Body of pancreas (tissue), 4 donors: ENCODE results near the gene CLDN14. TPM values are rescaled to one million over a fixed set of nuclear protein-coding genes. Genes with fewer than 3 reads are reported as not detected.

Source experiments
- ATAC-seq: fragments of 150-250 bp; one replicate; pipeline ENCODE4 v1.9.1; 2016
- DNase-seq, 4 donors: peaks; one replicate each; pipeline ENCODE4 v3.0.0-alpha.2; 2019
- H3K27ac ChIP-seq, 4 donors: fragments of 200-600 bp; sonication (generic); 1 replicate in 3 of 4; 2 replicates in 1 of 4; pipeline versions ENCODE4 v1.5.1 to v1.6.1; 2016 to 2019; ENCODE audit warnings: mild to moderate bottlenecking in 1 of 4, mixed read lengths in 1 of 4, moderate library complexity in 1 of 4
- H3K27me3 ChIP-seq, 2 donors: fragments of 200-600 bp; sonication (generic); one replicate each; pipeline ENCODE4 v1.6.0; 2016; ENCODE audit warnings: mild to moderate bottlenecking in 1 of 2
- H3K36me3 ChIP-seq, 2 donors: fragments of 200-600 bp; sonication (generic); replicated peaks in 1 of 2; 2 replicates each; pipeline ENCODE4 v1.5.1; 2016; ENCODE audit warnings: low read depth in 2 of 2; ENCODE audit not compliant: insufficient read depth in 1 of 2
- H3K4me1 ChIP-seq: fragments of 200-600 bp; sonication (generic); one replicate; pipeline ENCODE4 v1.6.0; 2016
- H3K4me3 ChIP-seq, 2 donors: fragments of 200-600 bp; sonication (generic); 1 replicate in 1 of 2; 2 replicates in 1 of 2; pipeline ENCODE4 v1.5.1; 2016 to 2019
- H3K9me3 ChIP-seq, 3 donors: fragments of 200-600 bp; sonication (generic); 1 replicate in 2 of 3; 2 replicates in 1 of 3; pipeline ENCODE4 v1.5.1; 2016
- CTCF ChIP-seq, 7 experiments: fragments of 450-650 bp in 4 of 7; fragments of 200-600 bp in 3 of 7; sonication (generic) in 3 of 7; IDR thresholded peaks; one replicate each; pipeline ENCODE4 v1.5.1; 2016 to 2019; ENCODE audit warnings: antibody characterized with exemption in 7 of 7
- POLR2A ChIP-seq, 3 donors: fragments of 450-650 bp; IDR thresholded peaks; one replicate each; pipeline ENCODE4 v1.6.1; 2016; ENCODE audit warnings: antibody characterized with exemption in 3 of 3, mild to moderate bottlenecking in 2 of 3
- WGBS, 2 donors: methylation state at CpG; one replicate each; pipeline ENCODE4 v1.1.5; 2017; 5-methylcytosine and 5-hydroxymethylcytosine counted together
- intact Hi-C: fragments of 100-400 bp; cut with DNase I; formaldehyde crosslinking; loops from one replicate; pipeline ENCODE4 v1.15.1; 2023
- total RNA-seq, 2 donors: library from RNA; depleted of rRNA; stranded (reverse); fragments of >200 nt; gene quantifications; one replicate each; pipeline ENCODE4 v1.1.0, GENCODE V29; 2016

The CLDN14 gene
- total RNA-seq, 2 donors from 2014 or later = 0.26 TPM; not detected in 1

GRCh38 chr21:36482181-36482580 is 2.3 kb upstream of the CLDN14 start:
- ATAC-seq (no peak), DNase-seq (no peak)
- Histone ChIP-seq H3K36me3 (no peaks in the 10 kb centered on the region), H3K27ac (peak overlapping the region in 2 of 4 donors; percentile 28 to 29), H3K4me1 (peaks cover 35% of the 10 kb centered on the region), H3K9me3 (no peaks in the 10 kb centered on the region), H3K27me3 (no peaks in the 10 kb centered on the region), H3K4me3 (no peak overlapping the region)
- TF ChIP-seq POLR2A (IDR thresholded peaks at IDR 0.05) = no peak
- no peak for TF ChIP-seq CTCF (IDR thresholded peaks at IDR 0.05)
- WGBS, 2 donors = 64% methylated on average over 4 of the region's 4 CpGs
- intact Hi-C loops = no loop called here

GRCh38 chr21:36481639-36482038 is 1.7 kb upstream of the CLDN14 start:
- no peak overlapping the region for H3K4me3 ChIP-seq
- peaks cover 35% of the 10 kb centered on the region for H3K4me1 ChIP-seq
- intact Hi-C loops = no loop called here
- no peaks in the 10 kb centered on the region for H3K27me3 ChIP-seq
- H3K27ac ChIP-seq = peak overlapping the region in 3 of 4 donors; percentile 28 to 50 (median 29)
- ATAC-seq (peak; percentile 81), DNase-seq (peak in 3 of 4 donors; percentile 29 to 46 (median 32))
- H3K9me3 ChIP-seq = no peaks in the 10 kb centered on the region
- WGBS, 2 donors = 17 to 31% methylated on average over 5 of the region's 5 CpGs
- H3K36me3 ChIP-seq = no peaks in the 10 kb centered on the region
- TF ChIP-seq CTCF (IDR thresholded peaks at IDR 0.05) (no peak), POLR2A (IDR thresholded peaks at IDR 0.05) (no peak)

GRCh38 chr21:36480618-36481017 is 696 bp upstream of the CLDN14 start:
- Histone ChIP-seq H3K9me3 (no peaks in the 10 kb centered on the region), H3K27ac (no peak overlapping the region), H3K4me1 (peaks cover 35% of the 10 kb centered on the region), H3K36me3 (no peaks in the 10 kb centered on the region), H3K4me3 (no peak overlapping the region), H3K27me3 (no peaks in the 10 kb centered on the region)
- ATAC-seq (no peak), DNase-seq (no peak)
- intact Hi-C loops = no loop called here
- no peak for TF ChIP-seq POLR2A (IDR thresholded peaks at IDR 0.05)
- TF ChIP-seq CTCF (IDR thresholded peaks at IDR 0.05) = no peak
- WGBS, 2 donors = 82 to 84% methylated on average over 12 of the region's 12 CpGs

GRCh38 chr21:36478941-36479340 is 981 bp downstream of the CLDN14 start:
- 56 to 67% methylated on average over 7 of the region's 7 CpGs for WGBS, 2 donors
- ATAC-seq = no peak
- H3K36me3 ChIP-seq = no peaks in the 10 kb centered on the region
- no peaks in the 10 kb centered on the region for H3K27me3 ChIP-seq
- DNase-seq = no peak
- no peak overlapping the region for H3K4me3 ChIP-seq
- intact Hi-C loops = no loop called here
- no peak for TF ChIP-seq POLR2A (IDR thresholded peaks at IDR 0.05)
- TF ChIP-seq CTCF (IDR thresholded peaks at IDR 0.05) = no peak
- H3K27ac ChIP-seq = no peak overlapping the region
- H3K4me1 ChIP-seq = peaks cover 35% of the 10 kb centered on the region
- no peaks in the 10 kb centered on the region for H3K9me3 ChIP-seq

GRCh38 chr21:36478207-36478701 is 1.7 kb downstream of the CLDN14 start:
- Histone ChIP-seq H3K9me3 (no peaks in the 10 kb centered on the region), H3K4me3 (no peak overlapping the region), H3K36me3 (no peaks in the 10 kb centered on the region), H3K4me1 (peaks cover 35% of the 10 kb centered on the region), H3K27me3 (no peaks in the 10 kb centered on the region), H3K27ac (no peak overlapping the region)
- intact Hi-C loops = no loop called here
- no peak for DNase-seq
- 79 to 86% methylated on average over 4 to 6 of the region's 6 CpGs for WGBS, 2 donors
- no peak for ATAC-seq
- TF ChIP-seq POLR2A (IDR thresholded peaks at IDR 0.05) (no peak), CTCF (IDR thresholded peaks at IDR 0.05) (no peak)
